Activated naive CD4-positive, alpha-beta T cell (primary cell): ENCODE measurements around the gene AUH.
A peak's percentile ranks its signal among the peaks of the same experiment; 100 is the strongest.

Experiments
- DNase-seq, 4 experiments: peaks; one replicate each; lab custom pipeline; 2025; lab: John Stamatoyannopoulos, UW

The AUH gene

DNA sequence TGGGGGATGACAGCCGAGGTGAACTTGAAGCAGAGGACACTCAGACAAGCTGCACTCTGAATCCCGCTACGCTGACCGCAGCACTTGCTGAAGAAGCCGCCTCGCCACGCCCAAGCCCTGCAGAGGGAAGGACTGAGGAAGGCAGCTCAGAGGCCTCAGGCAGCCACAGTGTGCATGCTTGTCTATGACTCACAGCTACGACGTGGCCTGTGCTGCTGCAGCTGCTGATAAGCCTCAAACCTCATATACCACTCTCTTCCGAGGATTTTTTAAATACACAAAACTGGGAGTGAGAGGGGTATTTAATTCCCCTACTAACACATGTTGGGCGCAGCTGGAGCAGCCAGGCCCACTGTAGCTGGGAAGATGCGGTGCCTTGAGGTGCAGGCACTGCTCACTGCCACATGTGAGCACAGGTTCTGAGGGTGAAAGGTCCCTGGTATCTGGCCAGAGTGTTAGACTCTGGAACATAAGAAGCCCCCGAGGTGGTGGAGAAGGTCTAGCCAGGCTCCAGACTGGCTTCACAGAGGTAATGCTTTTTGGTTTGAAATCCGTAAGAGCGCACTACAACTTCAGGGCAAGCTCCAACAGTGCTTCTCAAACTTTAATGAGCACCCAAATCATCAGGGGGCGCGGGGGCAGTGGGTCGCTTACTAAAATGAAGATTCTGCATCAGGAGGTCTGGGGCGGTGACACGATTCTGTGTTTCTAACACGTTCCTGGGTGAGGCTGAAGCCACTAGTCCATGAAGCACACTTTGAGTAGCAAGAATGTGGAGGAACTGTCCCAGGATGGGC, 196.8 kb downstream of the AUH start:
- DNase-seq = peak in 1 of 4 experiments; percentile 18
